C4-2B (cell line): Measurements from ENCODE around the gene CTNNB1.

ENCODE experiments used
- H3K27ac ChIP-seq: fragments of 450-650 bp; 2 replicates; pipeline ENCODE4 v1.5.1; 2017
- CTCF ChIP-seq: fragments of 450-650 bp; conservative IDR thresholded peaks from 2 replicates; pipeline ENCODE4 v1.5.1; 2017; ENCODE audit warnings: mild to moderate bottlenecking
- ZFX ChIP-seq: fragments of 450-650 bp; IDR thresholded peaks from 2 replicates; pipeline ENCODE4 v1.6.1; 2017

Gene CTNNB1

DNA sequence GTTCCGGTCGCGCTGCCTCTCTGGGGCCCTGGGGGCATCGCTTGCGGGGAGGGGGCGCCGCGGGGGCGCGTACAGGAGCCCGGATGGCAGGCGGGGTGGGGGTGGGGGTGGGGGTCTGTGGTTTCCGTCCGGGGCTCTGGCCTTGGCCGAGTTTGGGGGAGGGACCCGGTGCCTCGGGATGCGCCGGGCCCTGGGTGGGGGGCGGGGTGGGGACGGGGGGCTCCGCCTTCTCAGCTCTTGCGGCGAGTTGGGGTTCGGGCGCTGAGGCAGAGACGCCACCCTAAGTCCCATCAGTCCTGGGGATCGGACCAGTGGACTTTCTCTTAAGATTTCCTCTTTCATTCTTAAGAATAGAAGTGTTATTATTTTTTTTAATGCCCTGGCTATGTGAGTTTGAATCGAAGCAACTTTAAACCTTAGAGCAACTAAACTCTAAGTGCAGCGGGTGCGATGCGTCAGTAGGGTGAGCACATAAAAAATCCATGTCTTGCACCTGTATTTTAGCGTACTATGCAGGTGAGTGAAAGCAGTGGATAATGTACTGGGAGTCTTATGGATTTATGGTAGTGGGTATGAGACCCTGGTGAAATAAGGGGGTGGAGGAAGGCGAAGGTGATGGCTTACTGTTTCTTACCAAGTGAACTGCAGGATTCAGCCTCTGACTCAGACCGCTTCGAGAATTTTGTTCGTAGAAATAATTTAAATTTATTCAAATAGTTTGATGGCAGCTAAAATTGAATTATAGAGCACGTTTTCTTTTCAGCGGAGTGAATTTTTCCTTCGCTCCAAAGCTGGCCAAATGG is 762 bp downstream of the CTNNB1 start:
- TF ChIP-seq ZFX (no peak), CTCF (no peak)
- peak overlapping the region; percentile 99 for H3K27ac ChIP-seq

DNA sequence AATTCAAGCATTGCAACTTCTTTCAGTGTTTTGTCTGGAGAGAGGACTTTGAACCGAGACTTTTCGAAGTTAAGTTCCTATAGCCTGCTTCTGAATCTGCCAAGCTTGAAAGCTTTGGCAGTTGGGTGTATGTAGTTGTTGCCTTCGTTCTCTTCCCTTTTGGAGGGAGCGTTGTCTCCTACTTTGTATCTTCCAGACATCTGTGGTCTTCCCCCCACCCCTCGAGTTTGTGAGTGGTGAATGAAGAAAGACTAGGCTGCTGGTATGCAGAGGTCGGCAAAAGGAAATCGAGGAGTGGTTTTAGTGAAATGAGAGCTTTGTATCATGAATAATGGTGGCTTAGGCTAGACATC is 1.3 kb downstream of the CTNNB1 start:
- TF ChIP-seq CTCF (no peak), ZFX (no peak)
- H3K27ac ChIP-seq = peak overlapping the region; percentile 99; the same call in 1 of the 2 replicates

DNA sequence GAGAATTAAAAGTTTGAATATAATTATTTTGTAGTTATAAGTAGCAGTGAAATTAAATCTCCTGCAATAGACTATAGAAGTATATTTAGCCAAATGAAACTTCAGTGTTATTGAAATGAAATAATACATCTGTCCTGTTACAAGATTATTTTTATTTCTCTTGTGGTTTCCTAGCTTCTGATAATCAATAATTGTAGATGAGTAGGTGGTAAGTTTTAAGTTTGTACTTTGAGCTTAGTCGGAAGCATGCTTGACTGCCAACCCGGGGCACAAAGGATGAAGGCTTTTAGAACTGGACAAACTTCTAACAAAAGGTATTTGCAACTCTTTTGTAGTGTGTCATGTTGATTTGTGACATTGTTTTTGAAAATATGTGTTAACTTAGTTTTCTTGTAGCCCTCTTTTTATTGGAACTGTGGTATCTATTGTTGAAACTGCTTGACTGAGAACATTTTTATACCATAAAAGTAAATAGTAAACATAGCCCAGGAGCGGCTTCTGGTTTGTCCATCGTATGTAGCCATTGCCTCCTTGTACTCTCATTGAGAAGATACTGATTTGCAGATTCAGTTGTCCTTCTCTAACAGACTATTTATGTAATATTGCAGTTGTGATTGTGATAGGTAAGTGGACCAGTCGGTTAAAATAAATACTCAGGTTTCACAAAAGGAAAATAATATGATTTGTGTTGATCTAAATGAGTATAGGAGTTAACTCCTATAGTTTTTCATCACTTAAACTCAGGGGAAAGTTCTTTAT is 2.9 kb downstream of the CTNNB1 start:
- TF ChIP-seq ZFX = no peak
- TF ChIP-seq CTCF = no peak
- no peak overlapping the region for H3K27ac ChIP-seq

DNA sequence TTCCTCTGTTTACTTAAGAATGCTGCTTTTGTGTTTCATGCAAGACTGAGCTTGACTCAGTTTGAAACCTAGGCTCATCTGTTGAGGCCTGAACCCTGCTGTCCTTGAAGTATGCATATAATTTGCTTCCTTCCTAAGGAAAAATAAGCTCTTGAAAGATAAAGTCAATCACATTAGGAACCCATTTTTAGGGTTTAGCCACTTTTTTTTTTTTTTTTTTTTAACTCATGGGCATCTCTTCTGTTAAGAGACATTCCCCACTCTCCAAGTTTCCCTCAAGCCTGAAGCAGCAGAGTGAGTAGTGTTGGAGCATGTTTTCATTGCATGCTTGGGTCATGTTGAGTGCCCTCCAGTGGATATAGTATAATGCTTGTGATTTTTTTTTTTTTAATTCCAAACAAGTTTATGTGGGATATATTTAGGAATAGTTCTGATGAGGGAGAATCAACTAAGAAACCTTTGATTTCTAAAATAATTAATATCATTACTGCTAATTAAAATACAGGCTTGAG is 3.6 kb downstream of the CTNNB1 start:
- TF ChIP-seq ZFX = no peak
- TF ChIP-seq CTCF = peak; percentile 65
- H3K27ac ChIP-seq = no peak overlapping the region

DNA sequence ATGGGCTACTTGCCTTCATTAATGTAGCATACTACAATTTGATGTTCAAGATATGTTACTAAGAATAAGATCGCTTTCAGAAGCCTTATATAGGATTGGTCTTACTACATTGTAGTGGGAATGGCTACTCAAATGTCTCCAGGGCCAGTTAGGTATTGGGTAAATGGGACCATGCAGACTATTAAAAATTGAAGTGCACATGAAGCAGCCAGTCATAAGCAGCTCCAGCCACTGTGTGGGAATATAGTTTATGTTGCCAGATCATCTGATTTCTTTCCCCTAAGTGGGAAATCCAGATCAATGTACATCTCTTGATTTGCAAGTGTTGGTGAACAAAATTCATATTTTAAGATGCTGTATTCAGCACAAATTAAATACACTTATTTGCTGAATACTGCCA is 5.1 kb downstream of the CTNNB1 start:
- no peak overlapping the region for H3K27ac ChIP-seq
- no peak for TF ChIP-seq ZFX
- no peak for TF ChIP-seq CTCF

- TF ChIP-seq ZFX (no peak), CTCF (no peak)
- no peak overlapping the region for H3K27ac ChIP-seq
Measured at GRCh38 chr3:41205591-41205990, 6.3 kb downstream of the CTNNB1 start.

DNA sequence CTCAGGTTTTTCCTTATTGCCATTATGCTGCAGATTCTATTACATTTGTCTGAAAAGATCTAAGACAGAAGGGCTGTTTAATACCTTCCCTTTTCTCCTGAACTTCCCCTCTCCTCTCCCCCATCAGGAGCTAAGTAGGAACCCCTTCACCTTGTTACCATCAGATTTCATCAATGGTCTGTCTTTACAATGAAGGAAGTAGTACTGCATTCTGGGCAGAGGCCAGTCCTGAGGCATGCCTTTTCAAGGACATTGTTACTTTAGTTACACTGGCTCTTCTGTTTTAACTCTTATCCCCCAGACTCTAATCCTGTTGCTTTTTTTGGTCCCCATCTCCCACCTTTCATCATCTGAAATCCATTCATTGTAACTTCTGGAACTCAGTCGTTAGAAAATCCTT is 8.1 kb downstream of the CTNNB1 start:
- no peak overlapping the region for H3K27ac ChIP-seq
- no peak for TF ChIP-seq ZFX
- TF ChIP-seq CTCF = no peak
